HG02588 (cell line): ENCODE data around the gene PRTN3.

ENCODE experiments used
- ATAC-seq: cut with Tn5 transposase; IDR thresholded peaks from one replicate; pipeline ENCODE4 v1.9.1; 2021; ENCODE audit warnings: mild to moderate bottlenecking, moderate library complexity; ENCODE audit not compliant: unreplicated experiment

The PRTN3 gene

GRCh38 chr19:896434-896833, 55.6 kb downstream of the PRTN3 start:
- no peak for ATAC-seq

DNA sequence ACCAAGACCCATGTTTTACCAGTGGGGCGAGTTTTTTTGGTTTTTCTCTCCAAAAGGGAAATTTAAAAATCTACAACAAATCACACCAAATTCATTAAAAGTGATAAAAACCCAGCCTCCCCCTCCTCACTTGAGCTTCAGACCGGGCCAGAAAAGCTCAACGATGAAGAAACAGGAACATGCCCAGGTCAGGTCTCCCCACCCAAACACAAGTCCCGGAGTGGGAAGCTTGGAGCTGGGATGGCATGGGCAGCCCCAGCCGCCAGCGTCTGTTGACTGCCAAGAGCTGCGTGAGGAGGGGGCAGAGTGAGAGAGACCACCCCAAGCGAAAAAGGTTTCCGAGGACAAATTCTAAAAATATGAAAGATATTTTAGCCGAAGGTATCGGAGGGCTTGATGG, 56.2 kb downstream of the PRTN3 start:
- no peak for ATAC-seq

DNA sequence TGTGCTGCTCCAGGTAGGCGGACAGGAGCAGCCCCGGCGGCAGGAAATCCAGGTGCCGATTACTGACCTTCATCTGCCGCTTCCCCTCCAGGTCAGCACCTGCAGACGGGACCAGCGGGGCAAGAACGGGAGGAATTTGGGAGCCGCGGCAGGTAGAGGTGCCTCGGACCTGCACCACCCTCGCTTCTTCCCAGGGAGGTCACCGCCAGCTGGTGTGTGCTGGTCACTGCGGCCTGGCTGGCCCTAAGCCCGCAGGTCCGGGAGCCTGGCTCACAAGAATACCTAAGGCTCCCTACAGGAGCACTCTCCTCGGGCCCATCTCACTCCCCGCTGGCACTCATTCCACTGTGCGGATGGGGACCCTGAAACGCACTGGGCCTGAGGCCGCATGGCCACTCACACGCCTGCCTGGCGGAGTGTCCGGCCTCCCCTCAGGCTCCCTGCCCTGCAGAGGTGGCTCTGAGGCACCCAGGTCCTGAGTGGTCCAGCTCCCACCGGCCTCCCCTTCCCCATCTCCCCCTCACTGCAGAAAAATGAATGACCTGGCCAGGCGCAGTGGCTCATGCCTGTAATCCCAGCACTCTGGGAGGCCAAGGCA, 56.7 kb downstream of the PRTN3 start:
- ATAC-seq: no peak
